H1 (cell line): ENCODE data around the gene DENND4C. TPM values are rescaled to one million over a fixed set of nuclear protein-coding genes. Genes with fewer than 3 reads are reported as not detected.

Experiments used
- CTCF ChIA-PET: fragments of 300-600 bp; sonication (Branson Sonifier 250); formaldehyde crosslinking; loops from one replicate; lab custom pipeline; 2021; ENCODE audit not compliant: partially characterized antibody; lab: Charles Lee
- POLR2A ChIA-PET: fragments of 300-600 bp; sonication (Branson Sonifier 250); formaldehyde crosslinking; loops from one replicate; lab custom pipeline; 2021; ENCODE audit warnings: inconsistent platforms; ENCODE audit not compliant: partially characterized antibody; lab: Charles Lee
- DNase-seq, 2 experiments: peaks; one replicate each; pipeline versions ENCODE4 v3.0.0 to v3.0.0-alpha.2; 2010 to 2022; ENCODE audit warnings: low spot score in 2 of 2, low read depth in 1 of 2, mixed read lengths in 1 of 2
- FAIRE-seq: peaks from 2 replicates; lab custom pipeline; 2011; peaks lifted over from hg19 to GRCh38; lab: Jason Lieb, UNC
- H2AFZ ChIP-seq: 2 replicates; pipeline ENCODE4 v1.8.1; 2012; ENCODE audit warnings: low read length, inconsistent platforms
- H2AK5ac ChIP-seq: 2 replicates; pipeline ENCODE4 v1.6.1; 2013; ENCODE audit warnings: low read depth, low read length
- H2BK120ac ChIP-seq: replicated peaks from 2 replicates; pipeline ENCODE3; 2013; ENCODE audit warnings: low read depth, low read length, inconsistent platforms
- H2BK12ac ChIP-seq: 2 replicates; pipeline ENCODE4 v1.6.1; 2013; ENCODE audit warnings: low read depth, low read length
- H2BK15ac ChIP-seq: 2 replicates; pipeline ENCODE4 v1.6.1; 2013; ENCODE audit warnings: low read length
- H2BK20ac ChIP-seq: 2 replicates; pipeline ENCODE4 v1.6.1; 2013; ENCODE audit warnings: low read length
- H2BK5ac ChIP-seq: 2 replicates; pipeline ENCODE4 v1.6.1; 2013; ENCODE audit warnings: low read depth, low read length
- H3K14ac ChIP-seq: 2 replicates; pipeline ENCODE4 v1.6.1; 2013; ENCODE audit warnings: inconsistent platforms; ENCODE audit not compliant: insufficient read length
- H3K18ac ChIP-seq: 2 replicates; pipeline ENCODE4 v1.6.1; 2013; ENCODE audit warnings: low read length; ENCODE audit errors: extremely low read depth
- H3K23ac ChIP-seq: 2 replicates; pipeline ENCODE4 v1.6.1; 2013; ENCODE audit warnings: inconsistent platforms; ENCODE audit not compliant: insufficient read length
- H3K23me2 ChIP-seq: 2 replicates; pipeline ENCODE4 v1.6.1; 2013; ENCODE audit warnings: low read depth, low read length
- H3K27ac ChIP-seq: 2 replicates; pipeline ENCODE4 v1.6.1; 2011; ENCODE audit warnings: low read depth, low read length, inconsistent platforms
- H3K27me3 ChIP-seq, 4 experiments: replicated peaks in 1 of 4; 1 replicate in 1 of 4; 2 replicates in 3 of 4; pipeline versions ENCODE4 v1.6.1 to v1.8.1; 2011 to 2013; ENCODE audit warnings: low read length in 3 of 4, mild to moderate bottlenecking in 3 of 4, inconsistent platforms in 2 of 4, mixed read lengths in 2 of 4, moderate library complexity in 1 of 4; ENCODE audit not compliant: control insufficient read depth in 3 of 4, insufficient read depth in 3 of 4; ENCODE audit errors: extremely low read depth in 1 of 4
- H3K36me3 ChIP-seq, 4 experiments: 2 replicates each; pipeline versions ENCODE4 v1.6.1 to v1.8.1; 2011 to 2013; ENCODE audit warnings: mild to moderate bottlenecking in 4 of 4, low read length in 3 of 4, moderate library complexity in 2 of 4, control low read depth in 1 of 4, inconsistent platforms in 1 of 4; ENCODE audit not compliant: insufficient read depth in 4 of 4, control insufficient read depth in 2 of 4
- H3K4ac ChIP-seq: replicated peaks from 2 replicates; pipeline ENCODE3; 2013; ENCODE audit warnings: low read length, low read depth, mixed read lengths, inconsistent platforms; ENCODE audit not compliant: insufficient read length
- H3K4me1 ChIP-seq, 4 experiments: replicated peaks in 1 of 4; 1 replicate in 1 of 4; 2 replicates in 3 of 4; pipeline versions ENCODE4 v1.6.1 to v1.8.1; 2011 to 2013; ENCODE audit warnings: low read length in 3 of 4, inconsistent platforms in 2 of 4, mixed read lengths in 1 of 4; ENCODE audit not compliant: insufficient read depth in 4 of 4, control insufficient read depth in 3 of 4
- H3K4me2 ChIP-seq, 2 experiments: 2 replicates each; pipeline versions ENCODE4 v1.6.1 to v1.8.1; 2011 to 2013; ENCODE audit warnings: low read depth in 2 of 2, low read length in 2 of 2, control low read depth in 1 of 2, inconsistent platforms in 1 of 2, mild to moderate bottlenecking in 1 of 2; ENCODE audit not compliant: insufficient read depth in 1 of 2
- H3K4me3 ChIP-seq, 4 experiments: fragments of 200-600, 300-600 bp in 1 of 4; sonication (generic), shearing (Covaris generic), sonication (Bioruptor Twin) in 1 of 4; 2 replicates each; pipeline versions ENCODE4 v1.5.1 to v1.8.1; 2011 to 2016; ENCODE audit warnings: low read length in 4 of 4, low read depth in 3 of 4, control low read depth in 2 of 4, inconsistent platforms in 2 of 4, mild to moderate bottlenecking in 2 of 4, mixed read lengths in 1 of 4, moderate library complexity in 1 of 4; ENCODE audit not compliant: insufficient read depth in 2 of 4; ENCODE audit errors: extremely low read depth in 1 of 4
- H3K56ac ChIP-seq: replicated peaks from 2 replicates; pipeline ENCODE3; 2013; ENCODE audit warnings: low read depth, mild to moderate bottlenecking, mixed read lengths, low read length, inconsistent platforms; ENCODE audit not compliant: insufficient read length
- H3K79me1 ChIP-seq: 2 replicates; pipeline ENCODE4 v1.6.1; 2013; ENCODE audit warnings: low read depth, low read length, control low read depth
- H3K79me2 ChIP-seq, 2 experiments: 2 replicates each; pipeline versions ENCODE4 v1.6.1 to v1.8.1; 2012 to 2013; ENCODE audit warnings: low read length in 2 of 2, mild to moderate bottlenecking in 2 of 2, inconsistent platforms in 1 of 2; ENCODE audit not compliant: insufficient read depth in 2 of 2, control insufficient read depth in 1 of 2
- H3K9ac ChIP-seq, 4 experiments: replicated peaks in 1 of 4; 1 replicate in 1 of 4; 2 replicates in 3 of 4; pipeline versions ENCODE4 v1.6.1 to v1.8.1; 2011 to 2013; ENCODE audit warnings: low read depth in 3 of 4, low read length in 3 of 4, control low read depth in 2 of 4, mild to moderate bottlenecking in 2 of 4, moderate library complexity in 2 of 4, inconsistent platforms in 1 of 4; ENCODE audit errors: extremely low read depth in 1 of 4
- H3K9me3 ChIP-seq, 2 experiments: 2 replicates each; pipeline versions ENCODE4 v1.6.1 to v1.8.1; 2012 to 2013; ENCODE audit warnings: mild to moderate bottlenecking in 2 of 2, moderate library complexity in 2 of 2, control low read depth in 1 of 2, inconsistent platforms in 1 of 2, low read depth in 1 of 2, low read length in 1 of 2, mixed read lengths in 1 of 2; ENCODE audit not compliant: insufficient read depth in 2 of 2
- H4K20me1 ChIP-seq, 2 experiments: replicated peaks in 1 of 2; 2 replicates each; pipeline versions ENCODE3 to v1.8.1; 2011 to 2013; ENCODE audit warnings: inconsistent platforms in 2 of 2, low read length in 2 of 2, mild to moderate bottlenecking in 1 of 2; ENCODE audit not compliant: insufficient read depth in 2 of 2, control insufficient read depth in 1 of 2
- H4K5ac ChIP-seq: 2 replicates; pipeline ENCODE4 v1.6.1; 2013; ENCODE audit warnings: low read length, low read depth, mixed read lengths, inconsistent platforms; ENCODE audit not compliant: insufficient read length
- H4K8ac ChIP-seq: 2 replicates; pipeline ENCODE4 v1.8.0; 2013; ENCODE audit warnings: mild to moderate bottlenecking, moderate library complexity, low read length, inconsistent platforms; ENCODE audit not compliant: insufficient read depth; ENCODE audit errors: extremely low read depth
- H4K91ac ChIP-seq: replicated peaks from 2 replicates; pipeline ENCODE3; 2013; ENCODE audit warnings: low read length, mixed read lengths, inconsistent platforms; ENCODE audit not compliant: insufficient read length
- CHD1 ChIP-seq: IDR thresholded peaks from 2 replicates; pipeline ENCODE4 v1.6.1; 2012; ENCODE audit warnings: low read depth, low read length, improper control_type of control experiment
- CTBP2 ChIP-seq: IDR thresholded peaks from 2 replicates; pipeline ENCODE4 v1.7.0; 2011; ENCODE audit warnings: borderline replicate concordance, mild to moderate bottlenecking, moderate library complexity, mixed read lengths, low read length; ENCODE audit not compliant: insufficient read depth, insufficient read length
- MAX ChIP-seq: IDR thresholded peaks from 2 replicates; pipeline ENCODE4 v1.6.1; 2012; ENCODE audit warnings: inconsistent platforms
- NRF1 ChIP-seq: IDR thresholded peaks from 2 replicates; pipeline ENCODE4 v1.6.1; 2011; ENCODE audit warnings: mild to moderate bottlenecking, low read depth, low read length, improper control_type of control experiment
- RBBP5 ChIP-seq: IDR thresholded peaks from 2 replicates; pipeline ENCODE4 v1.7.1; 2012; ENCODE audit warnings: low read depth, mild to moderate bottlenecking, inconsistent platforms, low read length, moderate library complexity, borderline replicate concordance
- WGBS, 2 experiments: shearing (Covaris generic) in 1 of 2; methylation state at CpG; one replicate each; pipeline versions ENCODE4 v1.1.6 to v1.1.7; 2013 to 2015; ENCODE audit warnings: low lambda C conversion rate in 2 of 2, mixed read lengths in 2 of 2, inconsistent platforms in 1 of 2, low coverage in 1 of 2, missing lambda C conversion rate in 1 of 2; ENCODE audit not compliant: insufficient replicate concordance in 2 of 2, insufficient coverage in 1 of 2, insufficient read length in 1 of 2; ENCODE audit errors: extremely low coverage in 1 of 2, missing lambda C conversion rate in 1 of 2; 5-methylcytosine and 5-hydroxymethylcytosine counted together
- polyA plus RNA-seq, 7 experiments: library from polyadenylated mRNA; depleted of rRNA in 3 of 7; stranded (reverse) in 5 of 7; unstranded in 2 of 7; fragments of >200 nt in 5 of 7; fragments of 200-250 nt in 2 of 7; gene quantifications; 1 replicate in 5 of 7; 2 replicates in 1 of 7; 4 replicates in 1 of 7; pipeline versions ENCODE4 v1.2.1 to v1.2.3, GENCODE V29; 2011 to 2013; ENCODE audit warnings: missing spikeins in 2 of 7, mixed read lengths in 2 of 7
- total RNA-seq: library from RNA; stranded (reverse); fragmentation: NEBNext Ultra II Directional; extraction: Animal tissue kit (Norgen Biotek cat#: 25700); gene quantifications from 2 replicates; pipeline ENCODE4 v1.2.1, GENCODE V29; 2021

DENND4C gene
- total and polyA plus RNA-seq, 2 of the 8 experiments (the other 6 are each of a cell fraction or from before 2014, with no cell fraction given), result 6.9 to 18.9 TPM

GRCh38 chr9:19385786-19386501 lies 155.5 kb downstream of the DENND4C start:
- H3K27me3 ChIP-seq, result no peaks in the 10 kb centered on the region
- H3K9me3 ChIP-seq, result no peaks in the 10 kb centered on the region
- peaks cover 0 to 4% of the 10 kb centered on the region in 2 experiments; a peak in 1 of 4 replicates for H3K79me2 ChIP-seq
- H3K4me2 ChIP-seq, result no peak overlapping the region
- FAIRE-seq (no peak), DNase-seq (no peak)
- no peak overlapping the region for H4K5ac ChIP-seq
- no peak overlapping the region for H2BK15ac ChIP-seq
- no peaks in the 10 kb centered on the region for H3K36me3 ChIP-seq
- no peak overlapping the region for H3K27ac ChIP-seq
- no peak overlapping the region for H3K23ac ChIP-seq
- no peak overlapping the region for H2BK12ac ChIP-seq
- H2BK120ac ChIP-seq, result no peak overlapping the region
- H2BK5ac ChIP-seq, result no peak overlapping the region
- ChIA-PET CTCF (no interaction called here), POLR2A (interaction anchor here (0.6 to 1.5 kb wide), 2 partner anchors 11 to 165 kb away, joined by 3 to 4 read pairs; no protein-coding TSS in a partner anchor)
- H3K9ac ChIP-seq, result no peak overlapping the region
- H4K91ac ChIP-seq, result no peak overlapping the region
- H3K56ac ChIP-seq, result no peak overlapping the region
- no peak overlapping the region for H4K8ac ChIP-seq
- no peak overlapping the region for H3K18ac ChIP-seq
- TF ChIP-seq CHD1 (no peak), MAX (no peak), NRF1 (no peak), RBBP5 (no peak), CTBP2 (no peak)
- H2BK20ac ChIP-seq, result no peak overlapping the region
- H3K4me3 ChIP-seq, result no peak overlapping the region
- 87% methylated on average over 6 of the region's 6 CpGs; no CpG with 5 or more reads in 1 of the 2 experiments for WGBS, 2 experiments
- no peak overlapping the region for H2AK5ac ChIP-seq
- no peak overlapping the region for H3K14ac ChIP-seq
- H2AFZ ChIP-seq, result no peak overlapping the region
- H3K79me1 ChIP-seq, result no peaks in the 10 kb centered on the region
- peaks cover 0 to 4% (median 0%) of the 10 kb centered on the region in 4 experiments; a peak in 1 of 7 replicates for H3K4me1 ChIP-seq
- no peaks in the 10 kb centered on the region for H4K20me1 ChIP-seq
- no peak overlapping the region for H3K4ac ChIP-seq
- no peaks in the 10 kb centered on the region; the same call in 1 of the 2 replicates for H3K23me2 ChIP-seq
